DOHH2 (cell line): Measurements from ENCODE around the gene ADGRG4.

Experiments used
- CTCF ChIP-seq: fragments of 200-600 bp; sonication (generic); IDR thresholded peaks from one replicate; pipeline ENCODE4 v1.5.1; 2014; ENCODE audit warnings: antibody characterized with exemption, mild to moderate bottlenecking, low read depth, low read length; ENCODE audit not compliant: poor library complexity, severe bottlenecking
- EZH2phosphoT487 ChIP-seq: fragments of 200-600 bp; sonication (generic); IDR thresholded peaks from 2 replicates; pipeline ENCODE4 v1.6.1; 2017; ENCODE audit warnings: borderline replicate concordance, mild to moderate bottlenecking, antibody characterized with exemption, low read length, moderate library complexity, mixed read lengths

- no peak for TF ChIP-seq CTCF
- TF ChIP-seq EZH2phosphoT487, result no peak
These were observed 163.8 kb downstream of the ADGRG4 start for GRCh38 chrX:136464589-136464988.
